Epithelial cell of esophagus (primary cell): ENCODE data around the gene CENPP.

Experiments
- DNase-seq: peaks from one replicate; pipeline ENCODE4 v3.0.0; 2010; ENCODE audit warnings: low read depth
- H3K4me3 ChIP-seq: 2 replicates; pipeline ENCODE4 v1.5.1; 2011; ENCODE audit warnings: mild to moderate bottlenecking, low read length, control low read depth
- TF ChIP-seq, protein P1 (sequence below): IDR thresholded peaks from 2 replicates; pipeline ENCODE4 v1.5.1; 2011; ENCODE audit warnings: low read depth, mild to moderate bottlenecking, low read length, control low read depth, inconsistent platforms; ENCODE audit not compliant: insufficient read depth; ENCODE audit errors: missing control alignments

The CENPP gene

DNA sequence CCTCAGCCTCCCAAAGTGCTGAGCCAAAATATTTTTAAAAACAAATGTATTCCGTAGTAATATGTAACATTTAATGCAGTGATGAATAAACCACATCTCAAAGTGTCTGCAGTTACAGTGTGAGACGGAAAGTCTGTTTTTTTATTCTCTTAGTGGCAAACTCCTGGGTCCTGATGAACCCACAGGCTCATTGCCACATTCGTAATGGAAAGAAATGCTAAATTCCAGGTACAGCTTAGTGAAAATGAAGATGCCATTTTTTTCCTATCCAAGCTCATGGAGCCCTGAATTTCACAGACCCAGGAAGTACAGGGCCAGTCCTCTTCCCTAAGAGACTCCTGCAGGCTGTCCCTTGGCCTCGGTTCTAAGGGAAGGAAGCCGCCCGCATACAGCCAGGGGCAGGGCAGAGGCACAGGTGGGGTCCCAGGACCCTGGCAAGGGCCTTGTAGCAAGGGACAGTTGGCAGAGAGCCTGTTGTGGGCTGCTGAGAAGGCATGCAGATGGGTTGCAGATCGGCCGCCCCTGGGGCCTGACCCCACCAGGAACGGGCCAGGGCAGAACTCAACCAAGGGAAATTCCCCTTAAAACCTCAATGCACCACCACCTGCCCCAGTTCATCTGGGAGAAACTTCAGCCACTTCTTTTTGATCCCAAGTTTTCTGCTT, 308.0 kb downstream of the CENPP start:
- TF ChIP-seq, protein P1, sequence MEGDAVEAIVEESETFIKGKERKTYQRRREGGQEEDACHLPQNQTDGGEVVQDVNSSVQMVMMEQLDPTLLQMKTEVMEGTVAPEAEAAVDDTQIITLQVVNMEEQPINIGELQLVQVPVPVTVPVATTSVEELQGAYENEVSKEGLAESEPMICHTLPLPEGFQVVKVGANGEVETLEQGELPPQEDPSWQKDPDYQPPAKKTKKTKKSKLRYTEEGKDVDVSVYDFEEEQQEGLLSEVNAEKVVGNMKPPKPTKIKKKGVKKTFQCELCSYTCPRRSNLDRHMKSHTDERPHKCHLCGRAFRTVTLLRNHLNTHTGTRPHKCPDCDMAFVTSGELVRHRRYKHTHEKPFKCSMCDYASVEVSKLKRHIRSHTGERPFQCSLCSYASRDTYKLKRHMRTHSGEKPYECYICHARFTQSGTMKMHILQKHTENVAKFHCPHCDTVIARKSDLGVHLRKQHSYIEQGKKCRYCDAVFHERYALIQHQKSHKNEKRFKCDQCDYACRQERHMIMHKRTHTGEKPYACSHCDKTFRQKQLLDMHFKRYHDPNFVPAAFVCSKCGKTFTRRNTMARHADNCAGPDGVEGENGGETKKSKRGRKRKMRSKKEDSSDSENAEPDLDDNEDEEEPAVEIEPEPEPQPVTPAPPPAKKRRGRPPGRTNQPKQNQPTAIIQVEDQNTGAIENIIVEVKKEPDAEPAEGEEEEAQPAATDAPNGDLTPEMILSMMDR = no peak
- no peak for DNase-seq
- H3K4me3 ChIP-seq = no peak overlapping the region

DNA sequence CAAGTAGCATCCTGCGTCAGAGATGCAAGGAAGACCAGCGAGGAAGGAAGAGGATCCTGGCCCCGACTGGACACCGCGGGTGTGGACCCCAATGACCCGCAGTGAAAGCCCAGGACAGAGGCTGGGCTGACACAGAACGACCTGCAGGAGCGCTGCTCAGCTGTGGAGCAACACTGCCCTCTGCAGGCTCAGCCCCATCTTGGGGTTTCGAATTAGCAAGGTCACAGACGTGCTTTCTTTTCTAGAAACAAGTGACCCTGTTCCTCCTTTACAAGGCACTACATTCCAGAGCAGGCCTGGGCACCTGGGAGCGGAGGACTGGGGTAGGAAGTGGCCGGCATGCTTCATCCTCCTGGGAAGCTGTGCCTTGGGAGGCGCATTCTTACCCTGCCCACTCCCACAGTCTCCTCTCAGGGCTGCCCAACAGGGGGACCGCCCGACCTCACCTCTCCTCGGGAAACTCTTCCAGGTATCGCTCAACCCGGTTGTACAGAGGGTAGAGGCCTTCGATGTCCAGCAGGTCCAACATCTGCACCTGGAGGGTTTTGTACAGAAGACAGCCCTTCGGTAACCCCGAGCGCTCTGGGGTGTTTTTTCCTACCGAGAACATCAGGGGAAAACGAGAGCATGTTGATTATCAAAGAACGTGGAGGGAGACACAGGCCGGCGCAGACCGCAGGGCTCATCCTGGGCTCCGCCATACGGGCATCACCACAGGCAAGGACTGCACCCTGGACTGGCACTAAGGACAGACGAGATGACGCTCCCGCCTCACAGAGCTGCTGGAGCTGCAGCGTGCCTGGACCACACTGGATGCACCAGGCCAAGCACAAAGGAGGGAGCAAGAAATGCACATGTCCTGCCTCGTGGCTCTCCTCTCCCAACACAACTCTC, 309.2 kb downstream of the CENPP start:
- no peak overlapping the region for H3K4me3 ChIP-seq
- DNase-seq = peak; percentile 73
- TF ChIP-seq, protein P1 = peak; percentile 95

DNA sequence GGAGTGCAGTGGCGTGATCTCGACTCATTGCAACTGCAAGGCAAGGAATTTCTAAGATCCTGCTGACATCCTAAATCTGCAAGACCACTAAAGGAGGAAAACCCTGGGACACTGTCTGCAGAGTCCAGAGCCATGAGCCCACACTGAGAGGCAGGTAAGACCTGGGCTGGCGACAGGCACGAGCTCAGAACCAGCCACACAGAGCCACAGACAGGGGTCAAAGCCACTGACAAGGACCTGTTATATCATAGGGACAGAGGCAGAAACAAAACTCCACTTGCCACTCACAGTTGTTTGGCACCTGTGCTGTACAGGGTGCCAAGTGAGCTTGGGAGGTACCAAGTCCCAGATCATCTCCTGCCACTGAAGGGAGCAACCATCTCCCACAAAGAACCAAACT, 310.0 kb downstream of the CENPP start:
- no peak overlapping the region for H3K4me3 ChIP-seq
- DNase-seq = no peak
- TF ChIP-seq, protein P1 = no peak

DNA sequence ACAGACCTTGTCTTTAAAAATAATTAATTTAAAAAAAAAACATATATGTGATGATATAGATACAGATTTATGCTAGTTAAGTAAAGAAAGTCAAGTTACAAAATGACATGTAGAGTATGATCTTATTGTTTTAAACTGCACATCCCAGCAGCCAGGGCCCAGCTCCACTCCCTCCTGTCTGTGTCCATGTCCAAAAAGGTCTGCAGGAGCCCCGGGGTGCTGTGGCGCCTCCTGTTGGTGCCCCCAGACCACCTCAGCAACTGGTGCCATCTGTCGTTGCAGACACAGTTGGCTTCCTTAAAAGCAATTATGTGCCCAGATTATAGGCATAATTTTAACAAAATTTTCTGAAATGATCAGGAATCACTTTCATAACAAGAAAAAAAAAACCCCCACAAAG, 310.9 kb downstream of the CENPP start:
- TF ChIP-seq, protein P1 = no peak
- DNase-seq = no peak

DNA sequence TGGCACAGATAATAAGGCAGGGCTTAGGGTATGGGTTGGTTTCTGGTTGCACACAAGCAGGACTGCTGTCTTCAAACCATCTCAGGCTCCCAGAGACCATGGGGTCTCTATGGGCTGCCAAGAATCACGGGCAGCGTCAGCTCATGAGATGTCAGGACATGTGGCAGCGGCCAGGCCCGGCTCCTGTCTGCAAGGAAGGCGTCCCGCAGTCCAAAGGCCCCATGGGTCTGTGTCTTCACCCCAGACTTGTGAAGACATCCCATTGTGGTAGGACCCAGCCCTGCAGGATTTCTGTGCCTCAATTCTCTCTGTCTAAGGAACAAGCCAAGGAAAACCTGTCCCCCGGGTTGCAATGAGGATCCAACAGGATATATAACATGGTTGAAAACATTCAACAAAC, 311.6 kb downstream of the CENPP start:
- H3K4me3 ChIP-seq = no peak overlapping the region
- DNase-seq = no peak
- TF ChIP-seq, protein P1 = no peak

More for the DNA sequence above, 310.9 kb downstream of the CENPP start:
- H3K4me3 ChIP-seq = no peak overlapping the region

DNA sequence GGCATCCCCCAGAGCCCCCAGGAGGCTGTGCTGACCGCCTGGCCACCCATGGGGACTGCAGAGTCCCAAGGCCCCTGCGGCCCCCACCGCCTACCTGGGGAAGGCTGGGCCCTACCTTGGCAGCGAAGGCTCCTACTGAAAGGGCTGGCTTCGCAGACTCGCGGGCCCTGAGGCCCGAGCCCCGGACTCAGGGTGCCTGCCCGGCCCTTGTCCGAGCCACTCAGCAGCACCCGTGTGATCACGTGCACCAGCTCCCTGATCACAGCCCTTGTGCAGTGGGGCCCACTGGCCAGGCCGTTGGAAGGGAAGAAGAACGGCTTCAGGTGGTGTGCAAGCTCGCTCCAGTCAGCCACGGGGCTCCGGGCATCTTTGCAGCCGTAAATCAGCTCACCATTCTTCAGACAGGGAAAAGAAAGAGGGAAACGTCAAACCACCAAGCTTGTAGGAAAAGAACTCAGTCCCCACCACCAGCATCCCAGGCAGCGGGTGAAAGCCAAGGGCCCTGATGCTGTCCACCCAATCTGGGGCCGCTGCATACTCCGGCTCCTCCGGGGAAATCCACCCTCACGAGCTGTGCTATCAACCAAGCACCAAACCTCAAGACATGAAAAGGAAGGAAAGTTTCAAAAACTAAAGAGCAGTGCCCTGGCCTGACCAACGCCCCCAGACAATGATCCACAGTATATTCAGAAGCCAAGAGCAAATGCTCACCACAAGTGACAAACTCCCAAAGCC, 312.3 kb downstream of the CENPP start:
- TF ChIP-seq, protein P1 = no peak
- no peak for DNase-seq
- no peak overlapping the region for H3K4me3 ChIP-seq
